HG03565 (cell line): Measurements from ENCODE around the gene PLCB1.
A peak's percentile ranks its signal among the peaks of the same experiment; 100 is the strongest.
"Not testable (repeated sequence)": the region's sequence is repeated elsewhere in the genome, so short reads cannot be mapped to it uniquely, and the experiment has no call there.

Source experiments
- ATAC-seq: cut with Tn5 transposase; IDR thresholded peaks from one replicate; pipeline ENCODE4 v1.9.1; 2021; ENCODE audit warnings: mild to moderate bottlenecking, moderate library complexity; ENCODE audit not compliant: unreplicated experiment

The PLCB1 gene

DNA sequence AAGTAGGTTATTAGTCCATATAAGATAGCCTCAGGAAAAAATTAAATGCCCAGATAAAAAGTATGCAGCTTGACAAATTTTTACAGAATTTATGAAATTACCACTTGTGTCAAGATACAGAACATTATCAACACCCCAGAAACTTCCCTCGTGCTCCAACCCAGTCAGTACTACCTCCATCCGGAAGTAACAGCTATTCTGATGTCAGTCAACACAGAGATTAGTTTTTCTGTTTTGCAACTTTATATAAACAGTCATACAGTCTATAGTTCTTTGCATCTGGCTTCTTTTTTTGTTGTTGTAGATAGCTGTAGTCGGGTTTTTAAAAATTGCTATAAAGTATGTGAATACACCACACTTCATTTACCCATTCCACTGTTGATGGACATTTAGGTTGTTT is 721.1 kb downstream of the PLCB1 start:
- ATAC-seq = not testable (repeated sequence)

DNA sequence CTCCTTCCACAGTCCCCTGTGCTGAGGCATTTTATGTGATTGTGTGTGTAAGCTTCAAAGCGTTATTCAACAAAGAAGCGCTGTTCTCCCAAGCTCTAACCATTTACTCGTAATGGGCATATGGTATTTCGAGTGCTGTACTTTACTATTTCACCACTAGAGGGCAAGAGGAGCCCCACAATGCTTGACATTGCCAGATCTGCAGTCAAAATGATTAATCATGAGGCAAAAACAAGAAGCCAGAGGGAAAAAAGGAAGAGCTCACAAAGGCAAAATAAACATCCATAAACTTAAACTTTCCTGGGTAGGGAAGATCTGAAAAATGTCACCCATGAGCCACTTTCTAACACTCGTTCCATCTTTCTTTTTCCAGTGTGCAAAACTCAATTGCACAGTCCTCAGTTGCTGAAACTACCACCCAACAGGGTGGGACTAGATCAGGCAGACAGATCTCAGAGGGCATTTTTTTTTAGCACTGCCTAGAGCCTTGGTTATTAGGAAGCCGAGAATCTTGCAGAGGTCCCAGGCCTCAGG is 721.8 kb downstream of the PLCB1 start:
- peak; percentile 88 for ATAC-seq

DNA sequence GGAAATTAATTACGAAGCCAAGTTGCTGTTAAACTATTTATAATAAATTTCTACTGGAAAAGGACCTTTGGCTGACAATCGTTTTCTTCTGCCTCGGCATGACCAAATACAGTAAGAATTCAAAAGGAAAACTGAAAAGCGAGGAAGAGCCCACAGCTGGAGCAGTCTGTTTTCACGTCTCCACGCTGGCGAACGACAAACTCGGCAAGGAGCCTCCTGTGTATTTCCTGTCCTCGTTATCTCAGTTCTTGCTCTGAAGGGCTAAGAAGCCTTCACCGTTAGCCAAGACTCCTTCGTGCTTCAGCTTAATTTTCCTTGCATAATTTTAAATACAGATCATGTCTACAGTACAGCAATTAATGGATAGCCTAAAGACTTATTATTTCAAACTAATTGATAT is 722.5 kb downstream of the PLCB1 start:
- no peak for ATAC-seq

DNA sequence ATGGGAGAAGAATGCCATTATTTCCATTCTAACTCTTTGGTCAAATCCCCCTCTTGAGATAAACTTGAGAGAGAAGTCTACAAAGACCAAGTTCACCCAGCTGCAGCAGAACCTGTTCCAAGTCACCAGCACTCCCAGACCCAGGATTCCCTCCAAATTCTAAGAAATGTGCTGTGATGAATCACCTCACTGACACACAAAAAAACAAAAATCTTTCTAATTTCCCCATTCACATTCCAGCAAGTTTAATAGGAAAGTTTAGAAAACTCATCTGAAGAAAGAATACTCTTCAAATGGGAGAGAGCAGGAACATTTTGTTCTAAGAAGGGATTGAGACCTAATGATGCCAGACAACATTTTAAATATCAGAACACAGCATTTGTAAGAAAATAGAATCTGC is 723.2 kb downstream of the PLCB1 start:
- ATAC-seq = no peak

DNA sequence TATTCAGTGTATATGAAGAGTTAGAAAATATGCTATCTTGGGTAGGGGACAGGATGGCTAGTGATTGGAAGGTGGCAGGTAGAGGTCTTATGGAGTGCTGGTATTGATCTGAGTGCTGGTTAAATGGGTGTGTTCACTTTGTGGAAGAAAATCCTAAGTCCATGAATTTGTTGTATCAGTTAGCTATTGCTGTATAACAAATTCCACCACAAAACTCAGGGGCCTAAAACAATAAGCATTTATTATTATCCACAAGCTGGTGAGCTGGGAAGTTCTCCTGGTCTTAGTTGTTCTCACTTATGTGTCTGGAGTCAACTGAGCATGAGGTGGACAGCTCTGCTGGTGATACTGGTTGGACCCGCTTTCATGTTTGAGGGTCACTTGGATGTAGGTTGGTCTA is 724.6 kb downstream of the PLCB1 start:
- no peak for ATAC-seq

DNA sequence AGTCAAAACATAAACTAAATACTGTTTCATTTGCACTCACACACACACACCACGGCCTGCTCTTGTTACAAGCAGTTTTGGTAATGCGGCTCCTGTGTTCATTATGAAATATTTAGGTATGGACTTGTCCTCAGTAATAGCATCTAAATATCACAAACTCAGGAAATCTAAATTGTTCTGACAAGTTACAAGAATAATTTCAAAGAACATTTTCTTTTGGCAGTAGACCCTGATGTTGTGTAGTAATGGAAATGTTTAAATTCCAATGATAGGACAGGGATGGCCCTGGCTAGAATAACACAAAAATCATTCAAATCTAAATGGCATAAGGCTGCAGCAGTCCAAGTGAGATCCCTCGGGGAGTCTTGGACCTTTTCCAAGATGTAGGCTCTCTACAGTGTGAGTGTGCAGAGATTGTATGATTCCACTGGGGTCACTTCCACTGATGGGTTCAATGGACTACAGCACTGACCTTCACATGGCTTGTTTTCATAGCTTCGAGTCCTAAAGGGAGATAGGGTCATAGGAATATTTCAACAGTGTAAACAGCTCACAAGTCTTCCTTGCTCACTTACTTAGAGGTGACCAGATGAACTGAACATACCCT is 726.2 kb downstream of the PLCB1 start:
- no peak for ATAC-seq

DNA sequence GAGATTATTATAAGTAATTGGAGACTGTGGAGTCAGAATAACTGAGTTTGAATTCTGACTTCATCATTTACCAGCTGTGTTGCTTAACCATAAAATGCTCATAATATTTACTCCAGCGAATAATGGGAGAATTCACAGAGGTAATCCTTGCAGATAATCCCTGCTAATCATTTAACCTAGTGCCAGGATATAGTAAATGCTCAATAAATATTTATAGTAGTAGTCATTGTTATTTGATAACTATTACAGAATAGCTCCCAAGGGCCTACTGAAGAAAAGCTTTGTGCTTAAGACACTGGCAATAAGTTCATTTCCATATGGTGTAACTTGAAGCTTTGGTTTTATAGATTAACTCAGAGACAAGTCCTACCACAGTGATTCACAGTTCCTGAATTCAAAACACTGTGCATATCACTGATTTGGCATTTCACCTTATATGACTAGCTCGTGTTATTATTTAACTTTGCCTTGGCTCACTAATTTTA is 728.0 kb downstream of the PLCB1 start:
- no peak for ATAC-seq

DNA sequence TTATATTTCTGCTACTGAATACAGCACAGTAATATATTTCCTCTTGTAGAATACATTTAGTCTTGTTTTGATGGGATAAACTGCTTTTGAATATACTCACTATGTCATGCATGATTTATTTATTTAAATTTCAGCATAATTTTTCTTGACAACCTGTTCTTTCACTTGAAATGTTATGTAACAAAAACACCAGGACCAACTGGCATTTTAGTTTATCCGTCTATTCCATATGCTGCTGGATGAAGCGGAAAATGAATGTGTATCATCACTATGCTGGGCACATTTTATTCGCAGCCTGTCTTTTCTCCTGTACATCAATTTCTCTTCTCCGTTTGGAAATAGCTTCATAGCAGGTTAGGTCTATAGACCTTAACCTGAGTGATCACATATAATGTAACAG is 730.0 kb downstream of the PLCB1 start:
- ATAC-seq = no peak

DNA sequence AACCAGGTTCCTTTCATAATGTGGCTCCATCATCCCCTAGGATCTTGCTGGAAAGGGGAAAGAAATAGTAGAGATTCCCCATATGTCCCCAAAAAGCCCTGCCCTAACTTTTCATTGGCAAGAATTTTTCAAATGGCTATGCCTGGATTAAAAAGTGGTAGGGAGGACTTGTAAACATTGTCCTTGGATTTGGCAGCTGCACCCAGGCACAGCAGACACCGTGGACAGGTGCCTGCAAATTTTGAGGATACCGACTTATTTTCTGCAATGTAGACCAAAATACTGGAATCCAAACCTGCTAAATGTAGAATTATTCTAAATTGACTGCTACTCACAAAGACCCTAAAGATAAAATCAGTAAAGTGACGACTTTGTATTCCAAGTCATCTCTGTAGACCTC is 733.6 kb downstream of the PLCB1 start:
- ATAC-seq = no peak

DNA sequence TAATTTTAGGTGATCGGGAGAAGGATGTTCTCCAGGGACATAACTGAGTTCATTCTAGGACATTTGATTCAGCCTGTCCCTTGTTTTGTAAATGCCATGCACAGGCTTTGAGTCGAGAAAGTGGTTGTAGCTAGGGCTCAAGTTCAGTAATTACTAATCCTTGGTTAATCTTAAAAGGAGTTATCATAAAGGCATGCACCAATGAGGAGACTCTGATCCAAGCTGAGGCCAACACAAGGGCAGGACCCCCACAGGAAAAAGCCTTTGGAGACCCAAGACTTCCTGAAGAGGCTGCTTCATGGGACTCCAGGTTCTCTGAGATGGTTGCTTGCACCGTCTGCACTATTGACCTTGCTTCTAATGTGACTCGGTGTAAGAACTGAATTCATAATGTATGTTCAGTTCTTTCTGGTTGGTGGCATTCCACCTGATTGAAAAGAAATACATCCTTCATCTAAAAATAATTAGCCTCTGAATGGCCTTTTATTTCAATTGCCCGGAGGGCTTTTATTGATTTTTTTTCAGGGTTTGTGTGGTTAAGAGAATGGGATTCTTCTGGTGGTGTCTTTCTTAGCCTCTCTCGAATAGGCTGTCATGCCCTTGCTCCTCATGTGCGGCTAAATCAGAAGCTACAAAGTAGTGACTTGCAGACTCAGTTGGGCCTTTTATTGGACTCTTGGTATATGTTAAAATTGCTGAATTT is 735.1 kb downstream of the PLCB1 start:
- no peak for ATAC-seq

DNA sequence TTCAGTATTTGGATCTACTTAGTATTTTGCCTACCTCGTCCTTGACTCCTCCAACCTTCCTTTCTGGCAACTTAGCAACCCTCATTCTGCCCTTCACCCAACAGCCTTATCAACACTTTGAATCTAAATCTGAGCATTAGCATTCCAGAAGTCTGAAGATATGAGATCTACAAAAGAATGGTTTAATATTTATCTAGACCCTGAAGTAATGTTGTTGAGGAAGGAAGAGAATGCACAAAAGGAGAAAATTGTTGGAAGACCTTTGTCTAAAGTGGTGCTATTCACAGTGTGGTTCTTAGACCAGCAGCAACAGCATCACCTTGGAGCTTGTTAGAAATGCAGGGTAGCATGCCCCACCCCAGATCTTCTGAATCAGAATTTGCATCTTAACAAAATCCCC is 738.6 kb downstream of the PLCB1 start:
- ATAC-seq = no peak

DNA sequence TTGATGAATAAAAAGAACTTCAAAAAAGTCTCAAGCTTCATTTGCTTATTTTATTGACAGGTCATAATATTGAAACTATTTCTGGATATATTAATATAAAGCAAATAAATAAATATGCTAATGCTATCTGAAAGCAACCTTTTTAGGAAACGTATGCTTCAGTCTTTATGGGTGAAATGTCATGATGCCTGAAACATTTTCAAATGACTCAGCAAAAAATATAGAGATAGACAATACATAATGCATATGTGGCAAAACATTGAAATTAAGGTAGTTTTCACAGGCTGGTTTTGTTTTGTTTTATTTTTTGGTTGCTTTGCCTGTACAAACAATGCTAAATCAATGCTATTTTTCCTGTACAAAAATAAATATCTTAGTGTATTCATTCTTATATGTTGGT is 742.4 kb downstream of the PLCB1 start:
- no peak for ATAC-seq

DNA sequence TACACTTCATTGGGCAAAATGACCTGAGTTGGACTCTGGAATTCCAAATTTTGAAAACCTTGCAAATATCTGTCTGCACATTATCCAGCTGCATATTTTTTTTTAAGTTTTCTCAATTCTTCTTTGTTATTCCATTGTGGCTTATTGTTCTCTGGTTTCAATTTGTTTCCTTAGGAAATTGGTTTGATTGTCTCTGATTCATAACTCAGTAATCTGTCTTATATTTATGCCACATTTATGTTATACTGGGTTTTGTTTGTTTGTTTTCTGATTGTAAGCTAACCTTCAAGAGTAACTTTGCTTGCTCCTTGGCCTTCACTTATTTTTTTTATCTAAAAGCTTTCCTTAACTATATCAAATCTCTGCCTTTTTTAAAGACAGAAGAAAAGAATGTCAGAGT is 743.5 kb downstream of the PLCB1 start:
- ATAC-seq = no peak

DNA sequence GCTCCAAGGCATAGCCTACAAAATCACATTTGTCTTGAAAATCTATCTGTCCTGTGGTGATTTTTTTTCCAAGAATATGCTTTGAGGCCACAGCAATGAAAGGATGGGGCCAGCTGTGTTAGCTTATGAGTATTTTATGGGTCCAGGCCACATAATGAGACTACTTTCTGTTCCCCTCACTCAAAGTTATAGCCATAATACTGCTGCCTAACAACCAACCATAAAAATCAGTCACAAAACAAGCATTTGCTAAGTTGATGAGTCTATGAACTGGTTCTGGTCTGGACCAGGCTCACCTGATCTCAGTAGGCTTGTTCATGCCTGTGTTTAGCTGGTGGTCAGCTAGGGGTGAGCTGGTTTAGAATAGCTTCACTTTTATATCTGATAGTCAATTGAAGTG is 744.3 kb downstream of the PLCB1 start:
- ATAC-seq = no peak

DNA sequence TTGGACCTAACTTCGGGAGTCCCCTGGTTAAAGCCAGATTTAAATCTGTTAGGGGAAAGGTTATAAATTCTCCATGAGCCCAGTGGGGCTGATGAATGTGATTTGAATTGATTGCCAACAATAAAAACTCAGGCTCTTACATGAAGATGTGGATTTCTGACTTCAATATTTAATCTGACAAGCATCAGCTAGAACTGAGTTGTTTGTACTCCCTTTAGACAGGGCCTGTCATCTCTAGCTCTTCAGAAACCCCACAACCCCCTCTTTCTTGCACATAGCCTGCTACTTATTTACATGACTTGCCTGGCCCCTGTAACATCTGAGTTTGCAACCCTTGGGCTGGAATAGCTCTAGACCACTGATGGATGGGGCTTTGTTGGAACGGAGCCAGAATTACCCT is 745.2 kb downstream of the PLCB1 start:
- no peak for ATAC-seq

DNA sequence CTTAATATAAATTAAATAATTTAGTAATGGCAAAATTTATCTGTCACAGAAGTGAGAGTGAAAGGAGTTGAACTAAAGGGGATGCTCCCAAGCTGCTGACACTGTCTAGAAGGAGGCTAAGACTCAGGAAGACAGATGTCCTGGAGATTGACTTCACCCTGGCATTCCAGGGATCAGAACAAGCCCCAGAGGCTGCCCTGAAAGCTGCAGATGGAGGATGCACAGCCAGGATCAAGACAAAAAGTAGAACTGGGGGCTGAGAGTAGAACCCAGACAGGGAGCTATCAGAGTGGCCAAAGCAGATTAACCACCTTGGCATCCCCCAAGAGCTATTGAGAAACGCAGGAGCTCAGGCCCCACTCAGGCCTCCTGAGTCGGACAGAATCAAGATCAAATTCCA is 747.6 kb downstream of the PLCB1 start:
- ATAC-seq = no peak

DNA sequence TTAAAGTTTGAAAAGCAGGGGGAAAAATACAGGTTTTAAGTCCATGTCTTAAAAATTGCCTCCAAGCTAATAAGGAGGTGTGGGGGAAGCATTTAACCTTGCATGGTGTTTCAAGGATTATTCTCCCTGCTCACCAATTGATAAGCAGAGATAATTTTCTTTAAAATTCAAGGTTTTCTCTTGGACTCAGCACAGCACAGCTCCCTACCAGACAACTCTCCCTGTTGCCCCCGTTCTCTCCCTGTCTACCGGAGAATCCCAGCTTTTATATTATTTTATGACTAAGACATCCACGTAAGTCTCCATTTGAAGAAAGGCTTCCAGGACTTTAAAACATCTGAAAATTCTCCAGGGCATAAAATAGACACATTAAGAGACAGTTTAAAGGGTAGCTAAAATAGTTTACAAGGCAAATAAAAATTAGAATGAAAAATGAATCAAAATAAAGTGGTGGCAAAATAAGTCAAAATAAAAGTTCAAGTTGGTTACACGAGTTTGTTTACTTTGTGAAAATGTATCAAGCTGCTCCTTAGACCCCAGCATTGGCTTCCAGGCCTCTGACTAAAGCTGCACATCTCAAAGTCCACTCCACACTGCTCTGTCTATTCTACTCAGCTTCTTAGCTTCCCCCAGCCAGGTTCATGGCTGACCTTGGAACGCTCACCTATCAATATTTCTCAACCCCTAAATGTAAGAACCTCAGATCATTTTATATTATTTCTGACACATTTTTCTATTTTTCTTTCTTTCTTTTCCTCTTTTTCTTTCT is 748.2 kb downstream of the PLCB1 start:
- no peak for ATAC-seq

DNA sequence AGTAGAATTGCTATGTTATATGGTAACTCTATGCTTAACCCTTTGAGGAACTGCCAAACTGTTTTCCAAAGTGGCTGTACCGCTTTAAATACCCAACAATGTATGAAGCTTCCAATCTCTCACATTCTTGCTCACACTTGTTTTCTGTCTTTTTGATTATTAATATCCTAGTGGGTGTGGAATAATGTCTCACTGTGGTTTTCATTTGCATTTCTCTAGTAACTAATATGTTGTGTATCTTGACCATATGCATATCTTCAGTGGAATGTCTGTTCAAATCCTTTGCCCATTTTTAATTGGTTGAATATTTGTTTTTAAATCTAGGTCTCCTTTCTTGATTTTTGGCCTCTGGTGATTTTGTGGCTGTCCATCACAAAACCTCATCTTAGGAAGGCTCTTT is 759.0 kb downstream of the PLCB1 start:
- no peak for ATAC-seq

DNA sequence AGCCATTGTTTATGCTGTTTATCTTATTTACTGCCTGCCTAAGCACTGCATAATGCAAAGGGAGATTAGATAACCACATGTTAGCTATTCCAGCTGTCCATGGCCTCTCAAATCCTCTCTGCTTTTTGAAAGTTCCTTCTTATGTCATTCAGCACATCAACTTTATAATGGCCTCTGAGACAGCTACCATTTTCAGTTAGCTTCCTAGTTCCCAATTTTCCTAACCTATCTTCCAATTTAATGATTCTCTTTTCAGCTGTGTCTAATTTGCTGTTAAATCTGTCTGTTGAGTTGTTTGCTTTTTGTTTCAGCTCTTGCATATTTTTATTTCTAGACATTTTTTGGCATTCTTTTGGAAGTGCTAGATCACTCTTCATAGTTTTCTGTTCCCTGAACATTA is 763.4 kb downstream of the PLCB1 start:
- no peak for ATAC-seq

DNA sequence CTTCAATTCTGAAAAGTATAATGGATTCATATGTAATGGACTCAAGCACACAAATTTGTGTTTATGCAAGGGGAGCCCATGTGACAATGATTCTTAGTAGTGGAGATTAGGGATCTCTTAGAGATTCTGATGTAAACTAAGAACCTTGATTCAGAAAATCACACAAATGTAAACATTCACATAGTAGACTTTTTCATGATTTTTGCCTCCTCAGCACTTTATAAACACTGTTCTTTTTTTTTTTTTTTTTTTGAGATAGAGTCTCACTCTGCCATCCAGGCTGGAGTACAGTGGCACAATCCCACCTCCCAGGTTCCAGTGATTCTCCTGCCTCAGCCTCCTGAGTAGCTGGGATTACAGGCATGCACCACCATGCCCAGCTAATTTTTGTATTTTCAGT is 766.8 kb downstream of the PLCB1 start:
- no peak for ATAC-seq

DNA sequence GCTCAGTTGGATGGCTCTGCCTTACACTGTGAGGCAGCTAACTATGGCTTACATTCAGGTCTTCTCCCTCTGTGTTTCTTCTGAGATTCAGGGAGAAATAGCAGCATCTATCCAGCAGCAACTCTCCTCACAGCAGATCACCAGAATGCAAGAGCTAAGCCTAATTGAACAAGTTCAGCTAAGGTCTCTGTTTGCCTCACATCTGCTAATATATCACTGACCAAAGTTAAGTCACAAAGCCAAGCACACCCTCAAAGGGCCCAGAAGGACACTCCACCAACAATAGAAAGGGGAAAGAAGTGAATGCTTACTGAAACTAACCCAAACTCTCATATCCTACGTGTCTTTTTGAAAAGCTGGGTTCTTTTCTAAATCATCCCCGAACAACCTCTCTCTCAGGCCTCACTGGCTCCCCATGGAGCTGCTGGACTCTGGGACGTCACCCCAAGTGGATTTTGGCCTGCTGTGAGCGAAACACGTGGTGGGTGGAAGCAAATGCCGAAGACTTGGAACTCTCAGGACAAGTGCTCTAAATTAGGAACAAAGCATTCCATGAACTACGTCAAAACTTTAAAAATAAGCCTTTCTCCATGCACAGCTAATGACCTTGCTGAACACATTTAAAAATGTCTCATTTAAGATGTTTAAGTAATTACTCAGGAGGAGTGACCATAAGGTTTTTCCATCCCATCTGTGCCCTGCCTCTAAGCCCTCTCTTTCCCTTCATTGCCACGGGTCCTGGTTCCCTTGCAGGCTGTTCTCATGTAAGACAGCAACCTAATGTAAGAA is 769.4 kb downstream of the PLCB1 start:
- no peak for ATAC-seq
